ENCODE measurements around the gene PAAF1. TPM values are rescaled to one million over a fixed set of nuclear protein-coding genes. Genes with fewer than 3 reads are reported as not detected.

PAAF1 gene
- total and polyA plus RNA-seq, 2 of the 13 experiments (the other 11 are each of a cell fraction or from before 2014, with no cell fraction given): 13.5 to 28.8 TPM

GRCh38 chr11:73876424-73877310 is at the start of gene PAAF1, which contains the start of gene COA4 (continued):
- TF ChIP-seq, protein P1, sequence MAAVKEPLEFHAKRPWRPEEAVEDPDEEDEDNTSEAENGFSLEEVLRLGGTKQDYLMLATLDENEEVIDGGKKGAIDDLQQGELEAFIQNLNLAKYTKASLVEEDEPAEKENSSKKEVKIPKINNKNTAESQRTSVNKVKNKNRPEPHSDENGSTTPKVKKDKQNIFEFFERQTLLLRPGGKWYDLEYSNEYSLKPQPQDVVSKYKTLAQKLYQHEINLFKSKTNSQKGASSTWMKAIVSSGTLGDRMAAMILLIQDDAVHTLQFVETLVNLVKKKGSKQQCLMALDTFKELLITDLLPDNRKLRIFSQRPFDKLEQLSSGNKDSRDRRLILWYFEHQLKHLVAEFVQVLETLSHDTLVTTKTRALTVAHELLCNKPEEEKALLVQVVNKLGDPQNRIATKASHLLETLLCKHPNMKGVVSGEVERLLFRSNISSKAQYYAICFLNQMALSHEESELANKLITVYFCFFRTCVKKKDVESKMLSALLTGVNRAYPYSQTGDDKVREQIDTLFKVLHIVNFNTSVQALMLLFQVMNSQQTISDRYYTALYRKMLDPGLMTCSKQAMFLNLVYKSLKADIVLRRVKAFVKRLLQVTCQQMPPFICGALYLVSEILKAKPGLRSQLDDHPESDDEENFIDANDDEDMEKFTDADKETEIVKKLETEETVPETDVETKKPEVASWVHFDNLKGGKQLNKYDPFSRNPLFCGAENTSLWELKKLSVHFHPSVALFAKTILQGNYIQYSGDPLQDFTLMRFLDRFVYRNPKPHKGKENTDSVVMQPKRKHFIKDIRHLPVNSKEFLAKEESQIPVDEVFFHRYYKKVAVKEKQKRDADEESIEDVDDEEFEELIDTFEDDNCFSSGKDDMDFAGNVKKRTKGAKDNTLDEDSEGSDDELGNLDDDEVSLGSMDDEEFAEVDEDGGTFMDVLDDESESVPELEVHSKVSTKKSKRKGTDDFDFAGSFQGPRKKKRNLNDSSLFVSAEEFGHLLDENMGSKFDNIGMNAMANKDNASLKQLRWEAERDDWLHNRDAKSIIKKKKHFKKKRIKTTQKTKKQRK (IDR thresholded peaks at IDR 0.05; ENCODE audit: low read length): no peak
- TF ChIP-seq, protein P2, sequence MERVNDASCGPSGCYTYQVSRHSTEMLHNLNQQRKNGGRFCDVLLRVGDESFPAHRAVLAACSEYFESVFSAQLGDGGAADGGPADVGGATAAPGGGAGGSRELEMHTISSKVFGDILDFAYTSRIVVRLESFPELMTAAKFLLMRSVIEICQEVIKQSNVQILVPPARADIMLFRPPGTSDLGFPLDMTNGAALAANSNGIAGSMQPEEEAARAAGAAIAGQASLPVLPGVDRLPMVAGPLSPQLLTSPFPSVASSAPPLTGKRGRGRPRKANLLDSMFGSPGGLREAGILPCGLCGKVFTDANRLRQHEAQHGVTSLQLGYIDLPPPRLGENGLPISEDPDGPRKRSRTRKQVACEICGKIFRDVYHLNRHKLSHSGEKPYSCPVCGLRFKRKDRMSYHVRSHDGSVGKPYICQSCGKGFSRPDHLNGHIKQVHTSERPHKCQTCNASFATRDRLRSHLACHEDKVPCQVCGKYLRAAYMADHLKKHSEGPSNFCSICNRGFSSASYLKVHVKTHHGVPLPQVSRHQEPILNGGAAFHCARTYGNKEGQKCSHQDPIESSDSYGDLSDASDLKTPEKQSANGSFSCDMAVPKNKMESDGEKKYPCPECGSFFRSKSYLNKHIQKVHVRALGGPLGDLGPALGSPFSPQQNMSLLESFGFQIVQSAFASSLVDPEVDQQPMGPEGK (CRISPR knock-in tag; IDR thresholded peaks at IDR 0.05): peak; percentile 42; the same call in 1 of the 2 replicates
- TF ChIP-seq, protein P3, sequence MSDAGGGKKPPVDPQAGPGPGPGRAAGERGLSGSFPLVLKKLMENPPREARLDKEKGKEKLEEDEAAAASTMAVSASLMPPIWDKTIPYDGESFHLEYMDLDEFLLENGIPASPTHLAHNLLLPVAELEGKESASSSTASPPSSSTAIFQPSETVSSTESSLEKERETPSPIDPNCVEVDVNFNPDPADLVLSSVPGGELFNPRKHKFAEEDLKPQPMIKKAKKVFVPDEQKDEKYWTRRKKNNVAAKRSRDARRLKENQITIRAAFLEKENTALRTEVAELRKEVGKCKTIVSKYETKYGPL (CRISPR knock-in tag; IDR thresholded peaks at IDR 0.05): no peak
- TF ChIP-seq DPF2 (CRISPR knock-in tag; IDR thresholded peaks at IDR 0.05; ENCODE audit: borderline replicate concordance, low read depth) (no peak), MED1 (CRISPR knock-in tag; IDR thresholded peaks at IDR 0.05) (peak; percentile 54), CEBPB (IDR thresholded peaks at IDR 0.05; ENCODE audit: borderline replicate concordance, low read depth, low read length) (no peak), KLF13 (CRISPR knock-in tag; IDR thresholded peaks at IDR 0.05) (0 out of 2 replicates have a peak, but pooled peaks have one; percentile 48), ATF7 (IDR thresholded peaks at IDR 0.05) (no peak), ATF7 (CRISPR knock-in tag; IDR thresholded peaks at IDR 0.05) (peak; percentile 33; the same call in 1 of the 2 replicates), GPBP1L1 (CRISPR knock-in tag; IDR thresholded peaks at IDR 0.05) (no peak), ZNF770 (CRISPR knock-in tag; IDR thresholded peaks at IDR 0.05) (no peak), ZGPAT (CRISPR knock-in tag; IDR thresholded peaks at IDR 0.05) (peak; percentile 87), CCAR2 (optimal IDR thresholded peaks at IDR 0.05; ENCODE audit: low read depth, low read length) (no peak), ZNF513 (CRISPR knock-in tag; conservative IDR thresholded peaks at IDR 0.05) (no peak), ZNF790 (CRISPR knock-in tag; IDR thresholded peaks at IDR 0.05; ENCODE audit: borderline replicate concordance) (no peak)
